Esophagus muscularis mucosa (tissue), 2 donors: ENCODE data around the gene GABRR2.

Source experiments
- POLR2A ChIP-seq: fragments of 450-650 bp; IDR thresholded peaks from one replicate; pipeline ENCODE4 v1.6.1; 2017; ENCODE audit warnings: antibody characterized with exemption, moderate library complexity, mild to moderate bottlenecking, low read depth
- POLR2AphosphoS5 ChIP-seq, 2 donors: sonication (generic); formaldehyde crosslinking; IDR thresholded peaks; one replicate each; pipeline ENCODE4 v1.6.1; 2017; ENCODE audit warnings: antibody characterized with exemption in 2 of 2

- TF ChIP-seq POLR2A (no peak), POLR2AphosphoS5 (IDR thresholded peaks at IDR 0.05) (no peak)
Measured at GRCh38 chr6:89281779-89282246, 33.3 kb downstream of the GABRR2 start.
